ENCODE measurements around the gene ARID5A.
"Not testable (repeated sequence)": the region's sequence is repeated elsewhere in the genome, so short reads cannot be mapped to it uniquely, and the experiment has no call there.

ARID5A gene

GRCh38 chr2:96536445-96537065 is at the start of gene ARID5A:
TSS of gene ARID5A (plus strand) at chr2:96536752. CDS start at chr2:96536827, 75 bp downstream.
- peak; percentile 90 to 93 for DNase-seq (ENCODE audit: low read depth in 2 of 2)

DNA sequence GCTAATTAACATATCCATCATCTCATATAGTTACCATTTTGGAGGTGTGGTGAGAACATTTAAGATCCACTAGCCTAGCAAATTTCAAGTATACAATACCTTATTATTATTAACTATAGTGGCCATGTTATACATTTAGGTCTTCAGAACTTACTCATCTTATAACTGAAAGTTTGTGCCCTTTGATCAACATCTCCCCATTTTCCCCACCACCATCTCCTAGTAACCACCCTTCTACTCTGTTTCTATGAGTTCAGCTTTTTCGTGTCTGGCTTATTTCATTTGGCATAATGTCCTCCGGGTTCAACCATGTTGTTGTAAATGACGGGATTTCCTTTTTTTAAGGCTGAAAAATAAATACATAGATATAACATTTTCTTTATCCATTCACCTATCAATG is 47.3 kb upstream of the ARID5A start:
- DNase-seq (ENCODE audit: low read depth in 2 of 2), result no peak

DNA sequence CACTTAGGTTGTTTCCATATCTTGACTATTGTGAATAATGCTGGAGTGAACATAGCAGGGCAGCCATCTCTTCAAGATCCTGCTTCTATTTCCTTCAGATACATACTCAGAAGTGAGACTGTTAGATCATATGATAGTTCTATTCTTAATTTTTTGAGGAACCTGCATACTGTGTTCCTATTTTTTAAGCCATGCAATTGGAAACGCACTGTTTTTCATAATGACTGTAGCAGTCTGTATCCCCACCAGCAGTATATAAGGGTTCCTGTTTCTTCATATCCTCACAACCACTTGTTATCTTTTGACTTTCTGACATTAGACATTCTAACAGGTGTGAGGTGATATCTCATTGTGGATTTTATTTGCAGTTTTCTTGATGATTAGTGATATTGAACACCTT is 46.9 kb upstream of the ARID5A start:
- DNase-seq (ENCODE audit: low read depth in 2 of 2), result no peak

DNA sequence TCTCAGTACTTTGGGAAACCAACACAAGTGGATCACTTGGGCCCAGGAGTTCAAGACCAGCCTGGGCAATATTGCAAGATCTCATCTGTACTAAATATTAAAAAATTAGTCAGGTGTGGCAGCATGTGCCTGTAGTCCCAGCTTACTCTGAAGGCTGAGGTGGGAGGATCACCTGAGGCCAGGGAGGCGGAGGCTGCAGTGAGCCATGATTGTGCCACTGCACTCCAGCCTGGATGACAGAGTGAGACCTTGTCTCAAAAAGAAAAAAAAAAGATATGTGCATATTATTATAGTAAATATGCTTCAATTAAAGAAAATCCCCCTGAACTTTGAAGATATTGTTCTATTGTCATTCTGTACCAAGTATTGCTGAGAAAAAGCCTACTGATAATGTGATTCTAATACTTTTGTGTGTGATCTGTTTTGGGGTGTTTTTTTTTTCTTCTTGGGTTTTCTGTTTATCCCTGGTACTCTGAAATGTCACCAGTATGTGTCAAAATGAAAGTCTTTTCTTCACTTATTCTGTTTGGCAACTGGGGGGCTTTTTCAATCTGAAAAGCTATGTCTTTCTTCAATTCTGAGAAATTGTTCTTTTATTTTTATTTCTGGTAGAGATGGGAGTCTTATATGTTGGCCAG is 44.6 kb upstream of the ARID5A start:
- no peak for DNase-seq (ENCODE audit: low read depth in 2 of 2)

DNA sequence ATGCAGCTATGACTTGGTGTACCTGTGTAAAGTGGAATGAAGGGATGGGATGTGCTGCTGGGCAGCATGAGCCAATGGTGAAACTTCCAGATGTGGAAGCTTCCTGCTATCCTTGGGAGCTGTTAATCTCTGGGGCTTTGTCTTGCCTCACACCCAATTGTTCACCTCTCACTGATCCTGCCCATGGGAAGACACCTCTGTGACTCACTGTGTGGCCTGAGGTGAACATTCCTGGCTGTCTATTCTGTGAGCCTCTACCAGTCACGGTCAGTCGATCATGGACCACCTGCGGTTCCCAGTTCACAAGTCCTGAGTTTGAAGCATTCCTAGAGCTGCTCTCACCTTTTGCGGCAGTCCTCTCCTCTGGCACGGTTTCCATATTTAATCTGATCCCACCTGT is 43.5 kb upstream of the ARID5A start:
- DNase-seq (ENCODE audit: low read depth in 2 of 2), result no peak

GRCh38 chr2:96494188-96494587 is 42.4 kb upstream of the ARID5A start:
- DNase-seq (ENCODE audit: low read depth in 2 of 2), result no peak

DNA sequence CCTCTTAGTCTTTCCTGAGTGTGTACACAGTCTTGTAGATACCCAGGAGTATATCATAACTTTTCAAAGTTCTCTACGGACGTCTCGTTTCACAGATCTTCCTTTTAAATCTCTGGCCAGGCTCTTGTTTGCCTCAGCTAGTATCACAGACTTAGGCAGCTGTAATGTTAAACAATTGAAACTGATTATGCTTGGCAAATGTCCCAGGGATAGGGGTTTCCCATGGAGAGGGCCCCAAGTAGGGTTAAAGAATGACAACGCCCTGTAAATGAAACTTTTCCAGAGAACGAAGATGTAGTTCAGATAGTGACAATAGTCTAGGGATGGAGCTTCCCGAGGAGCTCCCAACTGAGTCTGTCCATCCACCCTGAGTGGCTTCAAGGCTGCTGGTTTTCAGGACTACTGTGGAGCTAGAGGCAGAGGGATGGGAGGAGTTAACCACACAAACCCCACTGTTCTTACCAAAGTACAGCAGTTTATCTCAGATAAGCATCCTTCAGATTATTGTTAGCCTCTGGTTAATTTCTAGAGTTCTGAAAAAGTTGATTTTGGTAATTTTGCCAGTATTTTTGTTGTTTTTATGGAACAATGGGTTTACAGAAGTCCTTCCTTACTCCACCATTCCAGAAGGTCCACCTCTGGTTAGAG is 40.4 kb upstream of the ARID5A start:
- no peak for DNase-seq (ENCODE audit: low read depth in 2 of 2)

GRCh38 chr2:96498021-96498431 is 38.5 kb upstream of the ARID5A start:
- no peak for DNase-seq (ENCODE audit: low read depth in 2 of 2)

DNA sequence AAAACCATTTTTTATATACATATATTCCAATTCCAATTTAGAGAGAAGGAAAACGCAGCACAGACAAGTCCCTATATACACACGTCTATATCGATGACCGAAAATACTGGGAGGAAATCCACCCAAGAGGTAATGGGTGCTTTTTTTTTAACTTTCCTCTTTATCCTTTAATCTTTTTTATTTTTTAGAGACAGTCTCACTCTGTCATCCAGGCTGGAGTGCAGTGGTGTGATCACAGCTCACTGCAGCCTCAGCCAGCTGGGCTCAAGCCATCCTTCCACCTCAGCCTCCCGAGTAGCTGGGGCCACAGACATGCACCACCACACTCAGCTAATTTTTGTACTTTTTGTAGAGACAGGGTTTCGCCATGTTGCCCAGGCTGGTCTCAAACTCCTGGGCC is 37.9 kb upstream of the ARID5A start:
- not testable (repeated sequence) for DNase-seq (ENCODE audit: low read depth in 2 of 2)

DNA sequence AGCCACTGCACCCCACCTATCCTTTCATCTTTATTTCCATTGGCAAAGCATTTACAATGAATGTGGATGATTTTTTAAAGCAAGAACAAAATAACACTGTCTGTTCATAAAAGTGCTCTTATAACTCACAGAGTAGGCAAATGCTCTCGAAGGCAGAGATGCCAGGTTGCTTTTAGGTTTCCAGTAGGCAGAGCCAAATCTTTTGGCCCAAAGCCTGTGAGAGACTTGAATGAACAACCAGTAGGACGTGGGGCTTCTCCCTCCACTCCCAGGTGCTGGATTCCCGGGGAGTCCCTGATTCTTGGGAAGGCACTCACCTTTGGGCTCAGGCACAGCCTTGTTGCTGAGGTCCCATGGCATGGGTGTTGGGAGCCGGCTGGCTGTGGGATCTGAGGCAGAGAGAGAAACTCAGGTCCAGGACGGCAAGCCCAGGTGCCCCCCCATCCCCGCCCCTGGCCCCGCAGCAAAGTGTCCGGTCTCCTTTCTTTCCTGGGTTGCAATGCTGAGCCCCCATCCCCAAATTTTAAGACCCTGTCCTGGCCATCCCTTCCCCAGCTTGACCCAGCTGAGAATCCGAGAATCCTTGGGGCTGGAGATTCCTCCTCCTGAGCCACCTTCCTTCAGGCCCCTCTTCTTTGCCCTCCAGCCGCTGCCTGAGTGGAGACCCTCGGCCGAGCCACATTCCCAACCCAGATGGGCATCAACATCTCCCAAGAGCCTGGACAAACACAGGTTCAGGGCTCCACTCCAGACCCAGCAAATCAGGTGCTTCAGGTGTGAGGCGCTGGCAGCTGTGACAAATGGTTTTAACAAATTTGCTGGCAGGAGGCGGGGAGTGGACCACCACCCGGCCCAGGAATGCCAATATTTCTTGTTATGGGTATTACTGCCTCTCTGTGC is 37.2 kb upstream of the ARID5A start:
- no peak for DNase-seq (ENCODE audit: low read depth in 2 of 2)

DNA sequence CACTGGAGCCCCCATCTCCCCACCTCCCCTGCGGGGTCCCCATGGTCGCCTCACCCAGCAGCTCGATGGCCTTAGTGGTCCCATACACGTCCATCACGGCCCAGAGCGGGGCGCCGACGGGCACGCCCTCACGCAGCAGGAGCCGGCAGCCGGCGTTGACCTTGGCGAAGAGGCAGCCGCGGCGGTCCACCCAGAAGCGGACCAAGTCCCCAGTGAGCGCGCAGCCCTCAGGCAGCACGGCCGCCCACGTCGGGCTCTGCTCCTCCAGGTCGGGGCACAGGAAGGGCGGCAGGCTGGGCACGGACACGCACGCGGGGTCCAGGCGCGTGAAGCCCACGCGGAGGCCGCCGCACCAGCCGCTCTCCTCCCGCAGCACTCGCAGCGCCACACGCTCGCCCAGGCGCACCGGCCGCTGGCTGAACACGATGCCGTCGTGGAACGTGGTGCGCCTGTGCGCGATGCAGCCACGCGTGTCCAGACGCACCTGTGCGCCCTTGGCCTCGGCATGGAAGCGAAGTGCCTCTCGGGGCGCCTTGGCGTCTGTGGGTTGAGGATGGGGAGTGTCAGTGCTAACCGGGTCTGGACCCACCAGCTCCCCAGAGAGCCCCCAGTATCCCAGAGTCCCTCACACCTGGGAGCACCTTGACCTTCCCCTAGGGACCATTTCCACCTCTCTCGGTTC is 36.0 kb upstream of the ARID5A start:
- DNase-seq (ENCODE audit: low read depth in 2 of 2), result no peak

- no peak for DNase-seq (ENCODE audit: low read depth in 2 of 2)
Observed at GRCh38 chr2:96501471-96501874, 35.1 kb upstream of the ARID5A start.

DNA sequence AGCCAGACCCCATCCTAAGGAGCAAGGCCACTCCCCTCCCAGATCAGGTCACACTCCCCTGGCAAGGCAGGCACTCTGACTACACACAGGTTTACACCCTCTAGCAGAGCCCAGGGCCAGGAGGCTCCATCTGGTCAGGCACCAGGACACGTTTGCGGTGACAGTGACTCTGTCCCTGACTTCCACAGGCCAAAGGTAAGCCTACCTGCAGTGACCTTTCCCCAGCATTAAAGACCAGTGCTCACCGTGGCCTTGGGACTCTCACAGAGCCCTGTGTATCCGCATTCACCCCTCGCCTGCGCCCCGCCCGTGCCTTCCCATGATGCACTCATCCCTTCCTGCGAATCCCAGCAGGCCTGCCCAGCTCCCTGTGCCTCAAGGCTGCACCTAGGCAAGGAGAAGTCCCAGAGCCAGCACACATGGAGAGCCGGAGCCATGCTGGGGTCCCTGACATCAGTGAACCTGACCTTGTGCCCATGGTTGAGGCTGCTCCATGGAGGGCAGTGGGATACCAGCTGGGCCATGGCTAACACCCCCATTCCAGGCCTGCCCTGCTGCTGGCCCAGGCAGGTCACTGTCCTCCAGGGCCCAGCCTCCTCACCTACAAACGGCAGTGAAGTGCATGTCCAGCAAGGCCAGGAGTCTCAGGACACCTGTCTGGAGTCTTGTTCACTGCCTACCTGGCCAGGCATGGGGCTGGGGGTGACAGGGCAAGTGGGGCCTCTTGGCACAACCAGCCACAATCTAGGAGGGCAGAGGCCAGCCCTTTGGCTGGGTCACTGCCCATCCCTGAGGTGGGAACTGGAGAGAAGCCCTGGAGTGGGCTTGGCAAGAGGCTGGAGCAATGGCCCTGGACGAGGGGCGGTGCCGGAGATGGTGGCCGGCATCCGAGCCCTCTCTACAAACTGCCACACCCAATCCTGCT is 34.4 kb upstream of the ARID5A start:
- DNase-seq (ENCODE audit: low read depth in 2 of 2), result no peak

GRCh38 chr2:96502891-96503636 is 33.5 kb upstream of the ARID5A start:
- DNase-seq (ENCODE audit: low read depth in 2 of 2), result no peak

DNA sequence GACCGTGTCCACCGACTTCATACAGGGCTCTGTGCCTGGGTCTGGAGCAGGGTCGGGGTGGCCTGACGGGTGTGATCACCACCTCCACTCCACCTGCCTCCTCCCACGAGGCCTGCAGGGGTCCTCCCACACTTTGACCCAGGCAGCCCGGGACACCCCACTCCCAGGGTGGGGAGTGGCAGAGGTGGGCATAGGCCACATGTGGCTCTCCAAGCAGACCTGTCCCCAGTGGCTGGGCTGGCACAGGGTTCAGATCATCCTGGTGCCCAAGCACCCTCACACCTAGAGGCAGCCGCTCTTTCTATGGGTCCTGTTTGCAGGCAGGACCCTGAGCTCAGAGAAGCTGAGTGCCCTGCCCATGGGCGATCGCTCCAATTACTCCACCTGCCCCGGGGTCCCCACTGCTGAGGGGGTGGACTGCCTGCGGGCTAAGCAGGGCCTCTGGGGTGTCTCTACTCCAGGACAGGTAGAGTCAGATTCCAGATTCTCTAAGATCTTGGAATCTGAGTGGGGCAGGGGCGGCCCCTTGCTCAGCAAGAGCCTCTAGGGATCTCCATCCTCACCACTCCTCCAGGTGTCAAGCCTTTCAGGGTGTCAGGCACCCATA is 32.8 kb upstream of the ARID5A start:
- no peak for DNase-seq (ENCODE audit: low read depth in 2 of 2)

DNA sequence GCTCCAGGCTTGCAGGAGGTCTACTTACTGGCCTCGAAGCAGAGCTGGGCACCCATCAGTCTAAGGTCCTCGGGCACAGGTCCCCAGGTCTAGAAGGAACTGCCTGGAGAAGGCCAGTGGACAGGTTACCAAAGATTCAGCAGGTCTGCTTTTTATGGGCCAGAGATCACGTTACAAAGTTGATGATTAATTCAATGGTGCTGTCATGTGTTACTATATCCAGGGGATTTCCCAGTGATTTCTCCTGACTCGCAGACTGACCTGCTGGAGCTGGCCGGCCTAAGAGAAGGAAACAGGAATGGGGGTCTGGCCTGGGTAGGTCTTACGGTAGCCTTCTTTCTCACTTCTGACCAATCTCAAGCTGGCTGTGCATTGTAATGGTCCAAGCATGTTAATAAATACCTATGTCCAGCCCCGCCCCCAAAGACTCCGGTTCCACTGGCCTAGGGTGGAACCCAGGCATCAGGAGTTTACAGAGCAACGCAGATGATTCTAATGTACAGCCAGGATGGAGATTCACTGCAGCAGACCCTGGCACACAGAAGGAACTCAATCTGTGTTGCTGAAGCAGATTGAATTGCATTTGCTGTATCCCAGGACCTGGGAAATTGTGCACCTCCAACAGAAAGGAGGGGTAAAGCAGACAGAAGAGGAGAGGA is 31.2 kb upstream of the ARID5A start, which contains the start of gene NEURL3:
TSS of gene NEURL3 (minus strand) at position 127 of the 659 bp plus-strand sequence. CDS start at position 56, 71 bp downstream.
- DNase-seq (ENCODE audit: low read depth in 2 of 2), result no peak

DNA sequence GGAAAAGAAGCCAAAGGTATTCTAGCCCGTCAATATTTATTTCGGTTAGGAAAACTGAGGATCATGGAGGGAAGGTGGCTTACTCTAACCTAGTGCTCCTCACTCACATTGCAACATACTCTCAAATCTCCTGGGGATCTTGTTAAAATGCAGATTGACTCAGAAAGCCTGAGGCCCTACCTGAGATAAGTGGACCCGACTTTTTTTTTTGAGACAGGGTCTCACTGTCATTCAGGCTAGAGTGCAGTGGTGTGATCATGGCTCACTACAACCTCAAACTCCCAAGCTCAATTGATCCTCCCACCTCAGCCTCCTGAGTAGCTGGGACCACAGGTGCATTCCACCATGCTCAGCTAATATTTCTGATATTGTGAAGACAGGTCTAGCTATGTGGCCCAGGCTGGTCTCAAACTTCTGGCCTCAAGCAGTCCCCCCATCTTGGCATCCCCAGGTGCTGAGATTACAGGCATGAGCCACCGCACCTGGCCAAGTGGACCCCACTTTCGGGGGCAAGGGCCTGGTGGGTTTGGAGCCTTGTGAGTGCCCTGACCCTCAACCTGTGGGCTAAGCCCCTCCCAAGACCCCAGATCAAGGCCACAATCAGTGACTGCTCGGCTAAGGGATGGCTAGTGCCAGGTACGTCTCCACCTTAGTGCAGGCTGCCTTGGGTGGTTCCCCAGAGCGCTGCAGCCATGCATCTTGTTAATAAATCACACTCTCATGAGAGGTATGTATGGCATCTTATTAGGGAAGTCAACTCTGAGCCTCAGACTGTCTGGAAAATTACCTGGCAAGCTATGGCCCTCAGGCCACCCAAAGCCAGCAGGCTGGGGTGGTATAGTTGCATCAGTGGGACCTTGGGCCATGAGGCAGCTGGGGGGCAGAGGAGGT is 30.3 kb upstream of the ARID5A start:
- DNase-seq (ENCODE audit: low read depth in 2 of 2), result no peak

DNA sequence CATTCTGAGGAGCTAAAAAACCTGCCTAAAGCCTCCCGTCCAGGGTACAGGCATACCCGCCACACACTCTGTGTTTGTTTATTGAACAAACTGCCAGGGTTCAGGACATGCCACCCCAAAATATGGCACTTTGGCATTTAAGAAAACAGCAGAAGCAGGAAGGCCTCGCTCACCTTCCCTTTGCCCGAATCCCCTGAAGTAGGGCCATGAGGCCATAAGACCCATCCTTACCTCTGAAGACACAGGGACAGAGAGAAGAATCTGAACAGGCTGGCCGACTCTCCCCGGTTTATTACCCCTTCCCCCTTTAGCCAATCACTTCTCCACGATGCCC is 29.7 kb upstream of the ARID5A start:
- DNase-seq (ENCODE audit: low read depth in 2 of 2), result no peak
